ENCODE measurements around the gene MMS19.

GRCh38 chr10:97494151-97494550 is 4.1 kb downstream of the MMS19 start:
- TF ChIP-seq EP300 (IDR thresholded peaks at IDR 0.05; ENCODE audit: low read depth), result no peak
- TF ChIP-seq CTCF (IDR thresholded peaks at IDR 0.05), result no peak
- no peak for TF ChIP-seq POLR2A (IDR thresholded peaks at IDR 0.05)
- no peak for TF ChIP-seq POLR2AphosphoS5 (IDR thresholded peaks at IDR 0.05)

All from transverse colon (tissue), 4 donors.